Nucleus accumbens (tissue), 56 donors: ENCODE measurements around the gene TBC1D2B.

Experiments
- DNase-seq, 56 donors: peaks; one replicate each; lab custom pipeline; 2025; lab: John Stamatoyannopoulos, UW

Gene TBC1D2B

DNA sequence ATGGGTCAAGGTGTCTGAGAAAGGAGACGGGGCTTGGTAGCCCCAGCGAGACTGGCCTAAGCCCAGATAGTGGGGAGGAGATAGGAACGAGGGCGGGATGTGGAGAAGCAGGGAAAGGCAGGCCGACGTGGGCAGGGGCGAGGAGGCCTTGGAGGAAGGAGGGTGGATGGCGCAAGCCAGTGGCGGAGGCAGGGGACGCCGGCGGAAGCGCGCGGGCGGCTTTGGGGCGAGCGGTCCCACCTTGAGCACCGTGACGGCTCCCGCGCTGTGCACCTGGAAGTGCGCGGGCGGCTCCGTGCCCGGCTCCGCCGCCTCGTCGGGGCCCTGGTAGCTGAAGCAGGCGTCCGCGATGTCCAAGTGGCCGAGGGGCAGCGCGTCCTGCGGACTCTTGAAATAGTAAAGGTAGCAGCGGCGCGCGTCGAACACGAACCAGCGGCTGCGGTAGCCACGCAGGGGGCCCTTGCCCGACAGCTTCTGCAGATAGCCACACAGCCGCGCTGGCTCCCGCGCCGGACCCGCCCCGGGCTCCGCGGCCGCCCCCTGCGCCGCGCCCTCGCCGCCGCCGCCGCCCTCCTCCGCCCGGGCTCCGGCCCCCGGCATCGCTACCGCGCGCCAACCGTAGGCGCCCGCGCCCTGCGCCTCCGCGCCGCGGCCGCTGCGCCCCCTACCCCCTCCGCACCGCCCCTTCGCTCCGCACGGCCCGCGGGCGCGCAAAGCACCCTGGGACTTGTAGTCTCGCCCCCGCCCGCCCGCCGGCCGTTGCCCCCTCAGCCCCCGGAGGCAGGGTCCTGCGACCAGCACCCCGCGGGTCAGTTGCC lies at the start of gene TBC1D2B:
TBC1D2B (minus strand) TSS at position 659 of the 818 bp plus-strand sequence; CDS start at position 600, 59 bp downstream.
- DNase-seq: peak in 45 of 56 donors; percentile 17 to 81 (median 57)

DNA sequence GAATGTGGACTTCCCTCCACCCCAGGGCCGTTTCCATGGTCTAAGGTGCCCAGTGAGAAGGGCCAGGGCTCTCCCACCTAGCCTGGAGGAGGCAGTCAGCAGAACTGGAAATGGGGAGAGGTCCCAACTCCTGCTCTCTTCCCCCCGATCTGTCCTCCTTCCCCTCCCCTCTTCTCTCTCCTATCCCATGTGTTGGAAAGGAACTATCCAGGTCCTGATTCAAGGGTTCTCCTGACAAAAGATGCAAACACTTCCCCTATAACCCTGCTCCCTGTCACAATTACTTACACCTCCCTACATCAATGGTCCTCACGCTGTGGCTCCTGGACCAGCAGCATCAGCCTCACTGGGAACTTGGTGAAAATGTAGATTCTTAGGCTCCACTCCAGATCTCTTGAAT lies 47.8 kb upstream of the TBC1D2B start:
- no peak for DNase-seq

DNA sequence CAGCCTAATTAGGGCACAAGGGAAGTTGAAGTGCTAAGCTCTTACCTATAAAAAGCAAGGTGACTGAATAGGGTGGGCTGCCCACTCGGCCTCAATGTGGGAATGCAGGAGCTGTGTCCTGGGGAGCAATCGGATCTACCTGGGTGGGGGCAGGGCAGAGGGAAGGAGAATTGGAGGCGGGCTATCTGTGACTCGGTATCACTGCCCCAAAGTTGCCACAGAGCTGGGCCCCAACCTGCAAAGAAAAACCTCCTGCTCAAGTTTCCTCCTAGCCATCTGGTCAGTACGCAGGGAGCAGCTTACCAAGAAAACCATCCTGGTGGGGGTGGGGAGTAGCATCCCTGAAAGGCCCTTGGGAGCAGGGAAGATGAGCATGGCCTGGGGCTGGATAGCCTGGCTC lies 43.0 kb upstream of the TBC1D2B start:
- no peak for DNase-seq

DNA sequence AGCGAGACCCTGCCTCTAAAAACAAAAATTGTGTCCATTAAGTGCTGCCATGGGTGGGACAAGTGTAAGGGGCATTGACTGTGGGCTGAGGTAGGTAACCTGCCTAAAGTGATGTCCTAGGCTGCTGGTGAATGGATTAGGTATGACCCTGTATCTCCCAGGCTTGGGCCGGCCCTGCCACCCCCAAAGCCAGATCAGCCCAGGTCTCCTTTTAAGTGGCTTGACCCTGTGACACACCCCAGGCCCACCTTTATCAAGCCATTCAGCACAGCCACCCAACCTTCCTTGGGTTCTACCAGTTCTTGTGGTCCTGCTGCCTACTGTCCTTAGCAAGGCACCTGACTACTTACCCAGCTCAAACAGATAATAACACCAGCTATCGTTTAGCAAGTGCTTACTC lies 35.0 kb upstream of the TBC1D2B start:
- DNase-seq: no peak

DNA sequence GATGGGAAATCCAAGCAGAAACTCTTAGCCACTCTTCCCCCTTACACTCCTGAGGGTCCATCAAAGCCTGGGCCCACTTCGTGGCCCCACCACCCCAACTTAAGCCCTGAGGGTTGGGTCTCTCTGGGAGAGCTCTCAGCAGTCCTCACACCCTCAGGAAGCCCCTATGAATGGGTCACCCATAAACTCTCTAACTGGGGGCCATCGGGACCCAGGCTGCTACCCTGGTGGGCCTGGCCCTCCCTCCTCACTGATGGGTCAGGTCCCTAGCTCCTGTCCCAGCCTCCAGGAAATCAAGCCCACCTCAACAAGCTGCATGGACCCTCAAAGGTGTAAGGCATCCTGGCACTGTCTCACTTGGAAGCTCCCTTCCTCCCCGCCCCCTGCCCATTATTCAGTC lies 34.3 kb upstream of the TBC1D2B start:
- no peak for DNase-seq

DNA sequence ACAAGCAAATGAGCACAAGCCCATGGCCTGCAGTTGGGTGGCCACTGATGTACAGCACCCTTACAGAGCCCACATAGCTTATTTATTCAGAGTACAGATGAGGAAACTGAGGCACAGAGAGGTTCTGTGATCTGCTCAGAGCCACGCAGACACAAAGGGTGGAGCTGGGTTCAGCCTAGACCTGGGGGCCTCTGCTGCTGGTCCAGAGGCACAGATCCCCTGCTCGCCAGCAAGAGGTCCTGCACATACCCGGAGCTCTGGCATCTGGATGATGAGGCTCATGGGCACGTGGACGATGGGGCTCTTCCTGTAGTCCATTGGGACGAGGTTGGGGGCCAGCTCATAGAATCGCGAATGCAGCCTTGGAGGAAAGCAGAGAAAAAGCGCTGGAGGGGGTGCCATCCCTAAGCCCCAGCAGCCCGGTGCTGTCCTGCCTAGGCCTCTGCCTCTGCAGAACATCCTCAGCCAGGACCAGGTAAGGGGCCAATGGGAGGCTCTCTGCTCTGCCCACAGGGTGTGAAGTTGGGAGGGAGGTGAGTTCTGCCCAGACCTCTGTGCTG lies 33.5 kb upstream of the TBC1D2B start:
- no peak for DNase-seq

DNA sequence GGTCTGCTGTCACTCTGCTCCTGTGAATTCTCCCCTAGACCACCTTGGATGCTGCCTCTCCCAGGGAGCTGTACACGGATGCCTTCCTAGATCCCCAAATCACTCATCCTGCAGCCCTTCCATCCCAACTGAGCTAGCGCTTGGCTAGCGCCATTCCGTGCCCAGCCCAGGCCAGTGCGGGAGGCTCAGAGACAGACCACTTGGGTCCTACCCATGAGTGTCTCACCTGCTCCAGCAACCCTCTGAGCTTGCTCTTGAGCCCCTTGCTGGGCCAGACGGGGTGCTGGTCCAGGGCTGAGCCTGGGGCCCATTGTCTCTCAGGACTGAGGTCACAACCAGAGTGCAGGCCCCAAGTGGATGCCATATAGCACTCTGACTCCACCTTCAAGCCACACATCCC lies 32.6 kb upstream of the TBC1D2B start:
- DNase-seq: no peak

DNA sequence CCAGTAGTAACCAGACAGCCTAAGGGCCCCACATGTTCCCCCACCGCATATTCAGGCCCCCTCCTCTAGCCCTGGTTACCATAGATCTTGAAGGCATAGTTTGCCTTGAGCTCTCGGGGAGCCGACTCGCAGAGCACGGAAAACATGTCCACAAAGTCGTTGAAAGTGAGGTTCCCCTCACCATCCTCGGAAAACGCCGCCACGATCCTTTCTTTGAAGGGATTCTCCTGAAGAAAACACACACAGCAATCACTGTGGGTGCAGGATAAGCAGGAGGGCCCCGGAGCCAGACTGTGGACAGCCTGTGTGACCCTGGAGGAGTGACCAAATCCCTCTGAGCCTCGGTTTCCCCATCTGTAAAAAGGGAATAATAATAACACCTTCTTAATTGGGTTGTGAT lies 31.6 kb upstream of the TBC1D2B start:
- DNase-seq: no peak

DNA sequence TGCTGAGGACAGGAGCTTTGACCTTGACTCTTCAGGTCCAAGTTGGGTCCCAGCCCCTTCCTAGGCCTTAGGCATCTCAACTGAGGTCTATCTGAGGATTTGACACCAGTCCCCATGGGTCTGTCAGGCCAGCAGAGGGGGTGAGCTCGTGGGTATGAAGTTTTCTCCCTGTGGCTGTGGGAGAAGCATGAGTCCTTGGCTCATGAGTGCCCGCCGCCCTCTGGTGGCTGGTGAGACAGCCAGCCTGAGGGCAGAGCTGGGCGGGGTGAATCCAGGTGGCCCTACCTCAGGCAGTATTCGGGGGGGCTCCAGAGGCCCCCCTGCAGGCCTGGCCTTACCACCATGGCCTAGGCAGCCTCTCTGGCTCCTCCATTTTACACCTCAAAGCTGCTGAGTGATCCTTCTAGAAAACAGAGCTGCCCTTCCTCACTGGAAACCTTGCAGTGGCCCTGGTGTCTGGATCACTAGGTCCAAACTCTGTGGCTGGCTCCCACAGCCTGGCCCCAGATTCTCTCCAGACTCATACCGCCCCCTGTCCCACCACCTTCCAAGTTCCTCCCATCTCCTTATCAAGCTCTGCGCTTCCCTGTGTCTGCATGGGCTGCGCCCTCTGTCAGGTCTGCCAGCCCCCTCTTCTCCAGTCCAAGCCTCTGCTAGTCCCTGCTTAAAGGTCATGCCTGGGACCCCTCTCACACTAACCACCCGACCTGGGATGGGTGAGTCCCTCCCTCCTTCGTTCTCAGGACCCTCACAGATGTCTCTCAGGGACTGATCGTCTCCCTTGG lies 31.0 kb upstream of the TBC1D2B start:
- peak in 53 of 56 donors; percentile 6 to 88 (median 46) for DNase-seq

DNA sequence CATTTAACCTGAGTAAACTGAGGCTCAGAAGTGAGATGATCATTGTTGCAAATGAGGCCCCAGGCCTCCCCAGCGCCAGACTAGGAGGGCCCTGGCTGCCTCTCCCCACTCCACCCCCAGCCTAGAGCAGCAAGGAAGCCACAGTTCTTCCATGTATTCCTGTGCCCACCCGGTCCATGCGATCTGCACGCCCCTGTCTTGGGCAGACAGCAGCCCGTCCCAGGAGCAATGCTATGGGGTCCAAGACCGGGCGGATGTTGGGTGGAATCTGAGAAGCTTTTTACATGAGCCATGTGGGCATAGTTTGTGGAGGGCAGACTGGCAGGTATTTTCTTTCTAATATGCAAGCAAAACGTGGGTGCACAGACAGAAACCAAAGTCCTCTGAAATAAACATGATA lies 30.0 kb upstream of the TBC1D2B start:
- DNase-seq: no peak

DNA sequence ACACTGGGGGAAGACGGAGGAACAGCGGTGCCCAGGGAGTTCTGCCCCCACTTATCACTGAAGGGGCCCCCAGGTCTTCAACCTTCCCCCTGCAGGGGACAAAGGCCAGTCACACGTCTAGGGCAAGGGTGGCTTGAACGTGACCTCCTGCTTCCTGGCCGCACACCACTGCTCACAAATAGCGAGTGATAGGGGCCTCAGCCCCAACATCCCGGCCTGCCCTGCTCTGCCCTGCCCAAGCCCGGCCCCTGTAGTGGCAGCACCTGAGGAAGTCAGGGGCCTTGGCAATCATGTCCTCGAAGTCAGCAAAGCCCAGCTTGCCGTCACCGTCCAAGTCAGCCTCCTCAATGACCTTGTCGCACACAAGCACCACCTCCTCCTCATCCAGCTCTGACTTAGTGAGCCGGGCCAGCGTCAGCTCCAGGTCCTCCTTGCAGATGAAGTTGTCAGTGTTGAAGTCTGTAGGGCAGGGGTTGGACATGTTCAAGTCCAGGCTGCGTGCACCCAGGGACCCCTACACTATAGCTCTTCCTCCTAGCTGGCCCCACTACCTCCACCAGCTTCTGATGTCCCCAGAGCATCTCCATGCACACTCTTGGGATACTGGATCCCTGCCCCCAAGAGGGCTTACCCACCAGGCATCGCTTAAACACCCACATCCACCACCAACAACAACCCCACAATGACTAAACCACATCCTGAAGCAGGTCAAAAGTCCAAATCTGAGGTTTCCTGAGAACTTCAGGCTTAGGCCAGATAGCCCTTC lies 28.1 kb upstream of the TBC1D2B start:
- DNase-seq: no peak

DNA sequence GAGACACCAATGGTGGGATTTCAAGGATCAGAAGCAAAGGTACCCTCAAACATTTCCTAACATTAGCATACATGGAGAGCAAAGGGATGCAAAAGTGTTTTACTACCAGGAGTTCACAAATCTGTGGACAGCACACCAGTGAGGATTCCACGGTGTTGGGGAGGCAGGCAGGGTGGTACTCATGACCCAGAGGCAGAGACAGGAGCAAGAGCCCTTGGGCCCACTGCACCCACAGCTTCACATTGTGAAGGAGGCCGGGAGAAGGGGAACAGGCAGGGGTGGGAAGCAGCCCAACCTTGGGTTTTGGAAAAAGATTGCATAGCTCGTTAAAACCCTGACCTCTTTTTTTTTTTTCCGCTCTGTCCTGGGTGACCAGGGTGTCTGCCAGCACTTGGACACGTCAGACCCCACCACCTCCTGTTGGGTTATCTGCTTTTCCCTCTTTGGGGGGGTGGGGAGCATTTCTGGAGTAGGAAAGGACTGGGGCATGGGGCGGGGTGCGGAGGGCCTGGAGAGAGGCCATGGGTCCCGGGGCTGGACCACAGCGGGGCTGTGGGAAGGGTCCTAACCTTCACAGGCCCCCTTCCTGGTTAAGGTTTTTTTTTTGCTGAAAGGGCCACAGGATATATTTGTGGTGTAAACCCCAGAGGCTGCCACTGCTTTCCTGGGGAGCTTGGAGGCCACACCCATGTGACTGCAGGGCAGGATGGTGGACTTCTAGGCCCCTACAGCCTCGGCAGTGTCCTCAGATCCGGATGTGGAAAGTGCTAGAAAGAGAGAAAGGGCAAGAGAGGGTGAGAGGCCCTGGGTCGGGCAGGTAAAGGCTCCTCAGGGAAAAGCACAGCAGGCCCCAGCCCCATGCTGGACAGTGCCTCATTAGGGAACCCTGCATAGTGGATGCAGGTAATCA lies 27.3 kb upstream of the TBC1D2B start:
- no peak for DNase-seq

DNA sequence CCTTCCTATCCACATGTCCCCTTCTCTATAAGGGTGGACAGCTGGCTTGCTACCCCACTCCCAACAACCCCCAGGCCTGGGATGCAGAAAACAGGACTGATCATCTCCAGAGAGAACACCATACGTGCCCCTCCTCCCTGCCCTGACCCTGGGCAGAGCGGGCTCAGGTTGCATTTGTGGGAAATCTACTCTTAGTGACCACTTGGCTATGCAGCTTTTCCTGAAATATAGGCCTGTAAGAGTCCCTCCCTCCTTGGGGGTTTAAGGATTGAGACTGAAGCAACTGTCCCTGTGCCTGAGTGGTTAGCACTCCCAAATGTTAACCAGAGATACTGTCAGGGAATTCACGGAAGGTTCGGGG lies 26.6 kb upstream of the TBC1D2B start:
- DNase-seq: no peak

DNA sequence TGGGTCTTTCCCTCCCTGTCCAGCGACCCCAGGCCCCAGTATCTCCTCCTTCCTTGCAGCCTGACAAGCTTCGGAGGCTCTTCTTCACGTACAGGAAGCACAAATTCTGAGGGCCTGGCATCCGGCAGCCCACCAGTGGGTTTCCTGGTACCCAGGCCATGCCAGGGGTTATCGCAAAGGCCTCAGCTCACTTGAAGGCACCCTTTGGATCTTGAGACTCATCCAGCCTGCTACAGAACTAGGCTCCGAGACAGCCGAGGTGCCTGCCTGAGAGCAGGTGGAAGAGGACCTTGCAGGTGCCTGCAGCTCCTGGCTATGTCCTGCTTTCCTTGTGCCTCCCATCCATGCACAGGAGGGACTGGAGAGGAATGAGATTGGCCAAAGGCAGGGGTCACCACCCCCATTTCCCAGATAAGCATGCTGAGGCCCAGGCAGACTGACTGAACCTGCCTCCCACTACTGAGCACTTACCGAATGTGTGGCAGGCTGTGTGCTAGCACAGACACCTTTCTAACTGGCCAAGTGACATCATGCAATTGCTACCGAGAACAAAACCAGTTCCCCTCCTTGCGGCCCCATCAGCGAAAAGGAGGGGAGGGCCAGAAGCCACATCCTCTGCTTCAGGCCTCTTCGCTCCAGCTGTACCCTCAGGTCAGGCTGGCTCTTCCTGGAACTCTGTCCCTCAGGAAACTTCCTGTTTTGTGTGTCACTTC lies 26.1 kb upstream of the TBC1D2B start:
- DNase-seq: no peak

DNA sequence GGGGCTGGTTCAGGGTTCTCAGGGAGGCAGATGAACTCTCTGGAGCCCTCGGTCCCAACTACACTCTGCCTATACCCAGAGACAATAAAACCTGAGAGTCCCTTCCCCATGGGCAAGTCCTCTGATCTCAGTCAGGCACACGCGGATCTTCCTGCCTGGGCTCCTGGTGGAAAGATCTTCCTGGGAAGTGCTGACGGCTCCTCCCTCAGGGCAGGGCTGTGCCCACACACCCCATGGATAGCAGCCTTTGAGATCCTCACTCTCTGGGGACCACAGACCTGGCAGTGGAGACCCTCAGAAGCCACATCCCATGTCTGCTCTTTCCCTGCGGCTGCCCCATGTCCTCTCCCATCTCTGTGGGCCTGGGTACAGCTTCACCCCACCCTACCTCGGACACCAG lies 25.2 kb upstream of the TBC1D2B start:
- DNase-seq: no peak

DNA sequence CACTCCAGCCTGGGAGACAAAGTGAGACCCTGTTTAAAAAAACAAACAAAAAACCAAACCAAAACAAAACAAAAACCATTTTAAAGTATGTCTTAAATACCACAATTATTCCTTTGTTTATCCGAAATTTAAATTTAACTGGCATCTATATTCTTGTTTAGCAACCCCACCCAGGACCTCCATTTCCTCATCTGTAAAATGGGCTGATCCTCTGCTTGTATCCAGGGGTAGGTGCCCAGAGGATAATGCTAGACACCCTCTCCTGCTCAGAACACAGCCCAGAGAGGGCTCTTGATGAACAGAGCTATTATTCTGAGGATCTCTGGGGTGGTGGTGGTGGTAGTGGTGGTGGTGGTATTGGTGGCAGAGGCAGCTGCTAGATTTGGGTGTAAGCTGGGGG lies 24.7 kb upstream of the TBC1D2B start:
- DNase-seq: no peak

DNA sequence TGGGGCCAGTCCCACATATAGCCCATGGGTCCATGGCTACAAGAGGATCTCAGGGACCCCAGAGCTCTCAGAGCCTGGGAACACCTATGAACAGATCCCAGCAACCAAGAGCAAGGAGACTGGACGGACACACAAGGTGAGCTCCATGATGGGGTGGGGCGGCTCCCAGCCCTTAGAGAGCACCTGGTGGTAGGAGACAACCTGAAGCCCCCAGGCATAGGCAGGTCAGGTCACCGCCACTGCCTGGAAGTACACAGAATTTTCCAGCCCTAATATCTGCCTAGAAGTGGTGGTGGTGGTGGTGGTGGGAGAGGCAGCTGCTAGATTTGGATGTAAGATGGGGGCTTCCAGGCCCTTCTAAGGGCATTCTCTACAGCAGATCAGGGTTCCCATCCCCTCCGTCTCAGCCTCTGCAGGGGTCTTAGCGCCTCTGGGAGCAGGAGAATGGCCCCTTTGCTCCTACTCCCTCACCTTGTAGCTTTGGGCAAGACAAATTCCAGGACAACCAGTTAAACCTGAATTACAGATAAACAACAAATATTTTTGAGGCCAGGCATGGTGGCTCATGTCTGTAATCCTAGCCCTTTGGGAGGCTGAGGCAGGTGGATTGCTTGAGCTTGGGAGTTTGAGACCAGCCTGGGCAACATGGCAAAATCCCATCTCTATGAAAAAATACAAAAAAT lies 24.1 kb upstream of the TBC1D2B start:
- DNase-seq: no peak

DNA sequence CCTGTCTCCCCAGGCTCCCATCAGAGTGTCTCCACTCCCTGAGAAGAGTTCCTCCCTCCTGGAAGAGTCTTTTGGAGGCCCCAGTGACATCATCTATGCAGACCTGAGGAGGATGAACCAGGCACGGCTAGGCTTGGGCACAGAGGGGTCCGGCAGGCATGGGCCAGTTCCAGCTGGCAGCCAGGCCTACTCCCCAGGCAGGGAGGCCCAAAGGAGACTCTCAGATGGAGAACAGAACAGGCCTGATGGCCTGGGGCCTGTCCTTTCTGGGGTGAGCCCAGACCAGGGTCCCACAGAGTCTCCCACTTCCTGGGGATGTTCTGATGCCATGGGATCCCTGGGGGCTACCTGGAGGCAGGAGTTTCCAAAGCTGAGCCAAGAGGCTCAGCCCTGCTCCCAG lies 23.4 kb upstream of the TBC1D2B start:
- no peak for DNase-seq
